Measurements from ENCODE around the gene LSM14B.

Gene LSM14B

GRCh38 chr20:62168890-62169435, 46.7 kb downstream of the LSM14B start:
- no peak overlapping the region for H3K27ac ChIP-seq (ENCODE audit: low read depth, low read length, poor library complexity, severe bottlenecking)
- H3K9ac ChIP-seq (ENCODE audit: low read length) = no peak overlapping the region
- H2AFZ ChIP-seq (ENCODE audit: low read length) = no peak overlapping the region
- no peak overlapping the region for H3K4me2 ChIP-seq (ENCODE audit: low read length)
- H3K27me3 ChIP-seq (ENCODE audit: insufficient read depth, low read length) = no peaks in the 10 kb centered on the region
- H3K36me3 ChIP-seq (ENCODE audit: insufficient read depth, low read length) = peaks cover 7% of the 10 kb centered on the region; the same call in 1 of the 2 replicates
- H3K79me2 ChIP-seq (ENCODE audit: insufficient read depth, low read length) = no peaks in the 10 kb centered on the region
- no peaks in the 10 kb centered on the region for H4K20me1 ChIP-seq (ENCODE audit: insufficient read depth, low read length)
- H3K4me1 ChIP-seq (ENCODE audit: insufficient read depth, low read length, severe bottlenecking) = no peaks in the 10 kb centered on the region
- no peaks in the 10 kb centered on the region for H3K9me3 ChIP-seq (ENCODE audit: low read length)
- TF ChIP-seq, protein P1, sequence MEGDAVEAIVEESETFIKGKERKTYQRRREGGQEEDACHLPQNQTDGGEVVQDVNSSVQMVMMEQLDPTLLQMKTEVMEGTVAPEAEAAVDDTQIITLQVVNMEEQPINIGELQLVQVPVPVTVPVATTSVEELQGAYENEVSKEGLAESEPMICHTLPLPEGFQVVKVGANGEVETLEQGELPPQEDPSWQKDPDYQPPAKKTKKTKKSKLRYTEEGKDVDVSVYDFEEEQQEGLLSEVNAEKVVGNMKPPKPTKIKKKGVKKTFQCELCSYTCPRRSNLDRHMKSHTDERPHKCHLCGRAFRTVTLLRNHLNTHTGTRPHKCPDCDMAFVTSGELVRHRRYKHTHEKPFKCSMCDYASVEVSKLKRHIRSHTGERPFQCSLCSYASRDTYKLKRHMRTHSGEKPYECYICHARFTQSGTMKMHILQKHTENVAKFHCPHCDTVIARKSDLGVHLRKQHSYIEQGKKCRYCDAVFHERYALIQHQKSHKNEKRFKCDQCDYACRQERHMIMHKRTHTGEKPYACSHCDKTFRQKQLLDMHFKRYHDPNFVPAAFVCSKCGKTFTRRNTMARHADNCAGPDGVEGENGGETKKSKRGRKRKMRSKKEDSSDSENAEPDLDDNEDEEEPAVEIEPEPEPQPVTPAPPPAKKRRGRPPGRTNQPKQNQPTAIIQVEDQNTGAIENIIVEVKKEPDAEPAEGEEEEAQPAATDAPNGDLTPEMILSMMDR (IDR thresholded peaks at IDR 0.05; ENCODE audit: low read length) = no peak
- TF ChIP-seq EZH2 (IDR thresholded peaks at IDR 0.05; ENCODE audit: borderline replicate concordance, low read length) = no peak
- no peaks in the 10 kb centered on the region for H3F3A ChIP-seq (ENCODE audit: insufficient read depth, low read length)
- H3K9me2 ChIP-seq (ENCODE audit: low read depth, low read length) = no peaks in the 10 kb centered on the region
- no peak overlapping the region for H3K4me3 ChIP-seq (ENCODE audit: low read depth, low read length, poor library complexity, severe bottlenecking)

DNA sequence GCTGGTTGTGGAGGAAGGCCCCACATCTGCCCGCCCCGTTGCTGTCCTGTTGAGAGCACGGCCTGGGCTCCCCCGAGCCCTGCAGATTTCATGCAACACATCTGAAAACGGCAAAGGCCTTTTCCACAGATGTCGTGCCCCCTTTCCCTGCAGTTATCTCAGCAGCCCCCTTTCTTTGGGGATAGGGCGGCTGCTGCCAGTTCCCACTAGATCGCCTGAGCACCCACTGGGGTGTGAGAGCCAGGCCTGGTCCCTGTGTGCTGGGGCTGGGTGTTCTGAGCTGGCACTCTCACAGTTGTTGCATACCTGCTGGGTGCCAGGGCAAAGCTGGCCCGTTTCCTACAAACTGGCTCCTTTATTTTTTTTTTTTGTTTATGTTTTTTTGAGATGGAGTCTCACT, 48.3 kb downstream of the LSM14B start:
- Histone ChIP-seq H3K4me2 (ENCODE audit: low read length) (no peak overlapping the region), H3K27ac (ENCODE audit: low read depth, low read length, poor library complexity, severe bottlenecking) (no peak overlapping the region), H3K9me2 (ENCODE audit: low read depth, low read length) (no peaks in the 10 kb centered on the region), H3K27me3 (ENCODE audit: insufficient read depth, low read length) (no peaks in the 10 kb centered on the region), H3K4me3 (ENCODE audit: low read depth, low read length, poor library complexity, severe bottlenecking) (no peak overlapping the region), H3K36me3 (ENCODE audit: insufficient read depth, low read length) (peaks cover 4% of the 10 kb centered on the region; the same call in 1 of the 2 replicates), H4K20me1 (ENCODE audit: insufficient read depth, low read length) (no peaks in the 10 kb centered on the region), H3F3A (ENCODE audit: insufficient read depth, low read length) (no peaks in the 10 kb centered on the region), H3K4me1 (ENCODE audit: insufficient read depth, low read length, severe bottlenecking) (no peaks in the 10 kb centered on the region), H3K9me3 (ENCODE audit: low read length) (no peaks in the 10 kb centered on the region), H3K79me2 (ENCODE audit: insufficient read depth, low read length) (no peaks in the 10 kb centered on the region), H2AFZ (ENCODE audit: low read length) (no peak overlapping the region), H3K9ac (ENCODE audit: low read length) (no peak overlapping the region)
- TF ChIP-seq, protein P1 (IDR thresholded peaks at IDR 0.05; ENCODE audit: low read length) = no peak
- no peak for TF ChIP-seq EZH2 (IDR thresholded peaks at IDR 0.05; ENCODE audit: borderline replicate concordance, low read length)

- no peaks in the 10 kb centered on the region for H4K20me1 ChIP-seq (ENCODE audit: insufficient read depth, low read length)
- no peak overlapping the region for H3K9ac ChIP-seq (ENCODE audit: low read length)
- H3K4me1 ChIP-seq (ENCODE audit: insufficient read depth, low read length, severe bottlenecking) = no peaks in the 10 kb centered on the region
- no peak overlapping the region for H3K27ac ChIP-seq (ENCODE audit: low read depth, low read length, poor library complexity, severe bottlenecking)
- no peaks in the 10 kb centered on the region for H3K9me3 ChIP-seq (ENCODE audit: low read length)
- no peaks in the 10 kb centered on the region for H3K9me2 ChIP-seq (ENCODE audit: low read depth, low read length)
- TF ChIP-seq, protein P1 (IDR thresholded peaks at IDR 0.05; ENCODE audit: low read length) = no peak
- TF ChIP-seq EZH2 (IDR thresholded peaks at IDR 0.05; ENCODE audit: borderline replicate concordance, low read length) = no peak
- H2AFZ ChIP-seq (ENCODE audit: low read length) = no peak overlapping the region
- H3K79me2 ChIP-seq (ENCODE audit: insufficient read depth, low read length) = no peaks in the 10 kb centered on the region
- H3K36me3 ChIP-seq (ENCODE audit: insufficient read depth, low read length) = peaks cover 4% of the 10 kb centered on the region; the same call in 1 of the 2 replicates
- H3F3A ChIP-seq (ENCODE audit: insufficient read depth, low read length) = no peaks in the 10 kb centered on the region
- no peaks in the 10 kb centered on the region for H3K27me3 ChIP-seq (ENCODE audit: insufficient read depth, low read length)
- H3K4me3 ChIP-seq (ENCODE audit: low read depth, low read length, poor library complexity, severe bottlenecking) = no peak overlapping the region
- H3K4me2 ChIP-seq (ENCODE audit: low read length) = no peak overlapping the region
Observed at GRCh38 chr20:62171245-62171644, 49.0 kb downstream of the LSM14B start.

Data from OCI-LY1 (cell line).